CD4-positive, alpha-beta T cell treated with Interleukin-2 at 100 ng/mL for 4 hours (primary cell): Measurements from ENCODE around the gene PPP1R15B.
"Not testable (repeated sequence)": the region's sequence is repeated elsewhere in the genome, so short reads cannot be mapped to it uniquely, and the experiment has no call there.

Experiments used
- DNase-seq: peaks from one replicate; pipeline ENCODE4 v3.0.0-alpha.2; 2020; ENCODE audit warnings: low spot score

The PPP1R15B gene

DNA sequence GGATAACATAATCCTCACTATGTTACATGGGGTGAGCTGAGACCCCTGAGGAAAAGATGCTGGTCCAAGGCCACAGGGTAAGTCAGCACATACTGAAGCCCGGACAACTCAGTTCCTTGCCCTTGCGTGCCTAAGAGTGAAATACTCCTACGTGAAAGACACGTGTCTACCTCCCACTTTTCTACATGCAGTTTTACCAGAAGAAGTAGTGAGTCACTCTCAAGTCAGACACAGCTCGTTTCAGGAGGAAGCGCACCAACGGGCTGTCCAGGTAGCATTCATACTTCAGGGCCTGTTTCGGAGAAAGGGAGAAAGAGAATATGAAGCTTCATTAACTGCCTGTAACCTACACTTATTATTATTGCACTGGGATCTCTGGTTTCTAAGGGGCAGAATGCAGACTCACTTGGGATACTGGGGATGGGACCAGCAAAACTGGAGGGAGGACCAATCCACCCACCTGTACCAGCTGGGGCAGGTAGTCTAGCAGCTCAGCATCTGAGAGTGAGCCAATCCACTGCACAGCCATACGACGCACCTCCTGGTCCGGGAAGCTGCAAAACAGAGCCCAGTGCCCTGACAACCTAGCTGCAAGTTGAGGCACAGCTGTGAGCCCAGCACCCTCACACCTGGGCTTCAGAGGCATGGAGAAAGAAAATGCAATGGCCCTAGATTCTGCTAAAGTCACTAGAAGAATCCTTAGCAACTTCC is 32.4 kb upstream of the PPP1R15B start:
- DNase-seq: no peak

DNA sequence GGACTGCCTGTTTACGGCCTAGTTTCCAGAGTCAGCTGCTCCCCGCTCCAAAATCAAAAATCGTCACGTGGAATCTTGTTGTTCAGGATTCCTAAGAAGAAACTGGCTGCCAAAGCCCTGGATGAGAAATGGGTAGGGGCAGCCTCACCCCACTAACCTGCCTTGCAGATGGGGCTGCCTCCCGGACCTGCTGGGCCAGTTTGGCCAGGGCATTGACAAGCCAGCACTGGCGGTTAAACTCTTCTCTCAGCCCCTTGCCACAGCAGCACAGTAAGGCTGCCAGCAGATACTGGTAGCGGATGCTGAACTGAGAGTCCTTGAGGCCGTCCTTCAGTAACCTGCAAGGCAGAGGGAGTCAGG is 31.6 kb upstream of the PPP1R15B start:
- DNase-seq: no peak

DNA sequence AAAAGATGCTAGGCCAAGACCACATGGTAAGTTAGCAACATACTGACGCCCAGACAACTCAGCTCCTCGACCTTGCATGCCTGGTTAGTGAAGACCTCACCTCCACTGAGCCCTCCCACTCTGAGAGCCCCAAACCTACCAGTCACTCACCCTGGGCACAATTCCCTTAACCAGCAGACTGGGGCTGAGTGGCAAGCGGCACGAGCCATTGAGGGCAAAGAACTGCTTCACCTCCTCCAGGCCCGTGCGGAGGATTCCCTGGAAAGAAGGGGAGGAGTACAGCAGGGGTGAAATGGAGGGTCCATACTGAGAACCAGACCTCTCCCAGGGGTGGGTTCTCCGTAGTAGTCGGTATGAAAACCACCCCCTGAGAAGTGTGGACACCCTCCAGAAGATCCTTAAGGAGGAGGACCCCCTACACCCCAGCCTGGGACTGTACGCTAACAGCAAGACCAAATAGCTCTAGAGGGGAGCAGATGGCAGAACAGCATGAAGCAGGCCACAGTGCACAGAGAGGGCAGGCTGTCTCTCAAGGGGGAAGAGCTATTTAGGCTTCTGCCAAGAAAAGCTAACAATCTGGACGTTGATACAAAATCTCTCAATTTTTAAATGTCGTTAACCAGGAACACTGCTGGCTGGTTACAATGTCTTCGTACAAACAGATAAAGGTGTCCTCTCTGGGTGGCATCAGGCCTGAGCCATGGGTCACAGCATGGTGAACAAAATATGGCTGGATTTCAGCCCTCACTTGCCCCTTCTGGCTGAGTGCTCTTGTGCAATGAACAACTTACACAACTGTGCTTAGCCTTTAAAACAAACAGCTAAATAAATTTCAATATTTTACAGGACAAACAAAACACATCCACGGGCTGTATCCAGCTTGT is 31.0 kb upstream of the PPP1R15B start:
- no peak for DNase-seq

DNA sequence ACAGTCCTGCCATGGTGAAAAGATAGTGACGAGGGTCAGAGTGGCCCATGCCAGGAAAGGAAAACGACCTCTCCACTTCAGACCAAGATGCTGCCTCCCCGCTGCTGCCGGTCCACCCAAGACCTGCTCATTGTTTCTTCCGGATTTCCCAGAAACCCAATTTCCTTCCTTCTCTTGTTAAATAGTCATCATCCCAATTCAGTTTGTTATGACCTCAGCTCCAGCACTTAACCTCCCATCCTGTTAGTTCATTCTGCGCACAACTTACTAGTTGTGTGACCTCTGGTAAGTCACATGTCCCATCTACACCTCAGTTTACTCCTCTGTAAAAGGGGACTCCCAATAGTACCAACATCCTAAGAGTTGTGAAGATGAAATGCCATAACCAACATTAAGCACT is 29.9 kb upstream of the PPP1R15B start:
- no peak for DNase-seq

DNA sequence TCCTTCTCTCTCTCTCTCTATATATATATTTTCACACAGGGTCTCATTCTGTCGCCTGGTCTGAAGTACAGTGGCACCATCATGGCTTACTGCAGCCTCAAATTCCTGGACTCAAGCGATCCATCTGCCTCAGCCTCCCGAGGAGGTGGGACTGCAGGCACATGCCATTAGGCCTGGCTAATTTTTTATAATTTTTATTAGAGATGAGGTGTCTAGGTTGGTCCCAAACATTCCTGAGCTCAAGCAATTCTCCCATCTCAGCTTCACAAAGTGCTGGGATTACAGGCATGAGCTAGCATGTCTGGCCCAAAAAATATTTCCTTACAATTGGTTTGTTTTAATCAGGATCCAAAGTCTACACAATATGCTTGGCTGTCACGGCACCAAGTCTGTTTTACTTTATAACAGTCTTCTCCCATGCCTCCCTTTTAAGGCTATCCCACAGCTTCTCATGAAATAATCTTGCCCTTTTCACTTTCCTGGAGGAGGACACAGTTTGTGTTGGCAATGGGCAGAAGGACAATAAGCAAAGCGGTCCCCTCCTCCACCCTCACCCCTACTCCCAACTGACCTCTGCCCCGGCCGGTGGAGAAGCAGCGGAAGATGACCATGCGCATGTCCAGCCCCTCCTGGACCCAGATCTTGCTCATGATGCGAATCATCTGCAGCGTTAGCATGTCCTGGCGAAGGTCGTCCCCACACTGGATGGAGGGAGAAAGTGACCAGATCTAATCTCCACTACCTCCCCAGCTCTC is 28.2 kb upstream of the PPP1R15B start:
- no peak for DNase-seq

DNA sequence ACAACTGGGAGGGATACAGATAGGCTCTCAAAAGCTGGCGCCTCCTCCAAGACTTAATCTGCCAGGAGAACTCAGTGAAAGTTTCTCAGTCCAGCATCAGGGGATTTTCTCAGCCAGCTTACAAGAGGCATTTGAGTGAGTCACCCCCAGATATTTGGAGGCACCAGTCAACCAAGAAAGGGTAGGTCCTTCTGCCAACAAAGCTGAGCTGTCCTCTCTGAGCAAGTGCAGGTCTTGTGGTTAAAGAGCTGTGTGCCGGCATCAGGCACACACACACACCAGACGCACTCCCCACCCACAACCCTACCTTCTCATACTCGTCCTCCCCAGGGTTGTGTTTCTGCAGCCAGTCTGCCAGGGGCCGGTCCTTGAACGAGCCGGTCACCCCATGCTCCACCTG is 27.0 kb upstream of the PPP1R15B start:
- DNase-seq: peak; percentile 31

DNA sequence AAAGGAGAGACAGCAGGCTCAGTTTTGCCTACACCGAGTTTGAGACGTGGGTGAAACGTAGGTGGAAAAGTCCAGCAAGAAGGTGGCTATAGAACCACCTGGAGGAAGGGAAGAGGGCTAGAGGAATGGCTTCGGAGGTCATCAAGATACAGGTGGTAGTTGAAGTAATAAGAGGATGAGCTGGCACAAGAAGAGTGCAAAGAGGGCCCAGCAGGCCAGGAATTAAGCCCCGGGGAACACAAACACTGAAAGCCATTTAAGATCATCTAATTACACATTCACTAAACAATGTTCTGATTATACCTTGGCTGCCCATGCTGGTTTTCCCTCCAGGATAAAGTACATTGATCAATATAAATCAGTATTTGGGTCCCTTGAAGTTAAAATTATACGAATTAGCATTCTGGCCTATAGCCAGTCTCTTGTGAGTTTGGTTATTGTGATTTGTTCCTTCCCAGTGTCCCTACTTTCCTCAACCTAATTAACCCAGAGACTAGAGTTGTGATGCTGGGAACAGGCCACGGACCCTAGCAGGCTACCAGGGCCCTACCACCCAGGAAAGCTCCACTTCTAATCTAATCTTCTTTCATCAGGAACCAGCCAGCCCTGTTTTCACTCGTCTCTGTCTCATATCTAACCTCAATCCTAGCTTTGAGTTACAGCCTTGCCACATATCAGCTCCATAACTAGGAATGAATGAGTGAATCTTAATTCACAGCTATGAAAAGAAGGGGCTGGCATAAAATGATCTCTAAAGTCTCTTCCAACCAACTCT is 26.4 kb upstream of the PPP1R15B start:
- no peak for DNase-seq

DNA sequence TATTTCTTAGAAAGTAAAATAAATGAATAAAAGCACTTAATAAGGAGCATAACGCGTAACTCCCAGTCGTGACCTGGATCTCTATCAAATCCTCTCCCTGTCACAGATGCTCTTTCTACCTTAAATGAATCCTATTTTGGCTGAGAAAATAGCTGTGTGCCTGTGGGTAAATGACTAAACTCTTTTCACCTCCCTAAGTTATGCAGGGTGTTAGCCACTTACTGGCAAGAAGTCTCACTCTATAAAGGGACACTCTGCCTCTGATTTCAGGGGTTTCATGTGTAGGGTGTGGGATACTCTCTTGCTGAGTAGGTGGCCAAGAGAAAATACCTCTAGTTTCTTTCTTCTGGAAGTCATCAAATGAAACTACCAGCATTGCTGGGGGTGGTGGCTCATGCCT is 24.3 kb upstream of the PPP1R15B start:
- no peak for DNase-seq

DNA sequence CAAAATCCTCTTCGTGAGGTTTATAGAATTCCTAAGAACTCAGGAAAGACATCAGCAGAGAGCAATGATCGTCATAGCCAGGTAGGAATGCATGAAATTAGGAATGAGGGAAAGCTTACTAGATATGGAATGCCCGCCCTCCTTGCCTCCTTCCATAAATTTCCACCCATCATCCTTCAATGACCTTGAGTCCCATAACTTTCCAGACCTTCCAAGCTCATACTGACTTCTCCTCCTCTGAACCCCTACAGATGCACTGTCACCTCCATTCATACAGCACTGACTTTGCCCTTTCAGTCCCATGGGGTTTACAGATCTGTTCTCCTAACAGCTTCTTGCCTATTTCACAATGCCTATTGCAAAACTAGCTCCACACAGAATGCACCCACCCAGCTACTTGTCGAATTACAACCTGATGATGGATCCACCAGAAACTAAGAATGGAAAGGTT is 23.8 kb upstream of the PPP1R15B start:
- DNase-seq: no peak

DNA sequence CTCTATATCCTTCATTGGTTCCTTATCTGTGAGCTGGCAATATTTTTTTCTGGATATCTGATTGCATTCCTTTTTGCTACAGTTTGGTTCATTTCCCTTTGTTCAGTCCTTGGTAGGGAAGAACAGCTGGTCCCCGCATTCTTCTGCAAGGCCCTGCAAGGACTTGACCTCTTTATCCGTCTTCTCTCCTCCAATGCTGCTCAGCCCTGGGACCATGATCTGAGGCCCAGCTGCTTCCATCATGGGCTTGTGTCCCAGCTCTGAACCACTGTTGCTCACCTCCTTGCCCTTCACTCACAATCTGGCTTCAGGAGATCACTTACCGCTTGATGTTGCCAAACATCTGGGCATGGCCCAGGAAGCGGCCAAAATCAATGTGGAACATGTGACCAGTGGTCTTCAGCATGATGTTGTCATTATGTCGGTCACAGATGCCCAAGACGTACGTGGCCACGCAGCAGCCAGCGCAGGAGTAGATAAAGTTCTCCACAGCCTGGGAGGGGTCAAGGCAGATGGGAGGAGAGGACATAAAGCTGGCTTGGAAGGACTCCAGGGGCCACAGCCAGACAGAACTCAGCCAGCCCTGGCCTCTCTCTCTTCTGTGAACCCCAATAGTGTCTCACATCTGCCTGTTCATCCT is 22.6 kb upstream of the PPP1R15B start:
- no peak for DNase-seq

DNA sequence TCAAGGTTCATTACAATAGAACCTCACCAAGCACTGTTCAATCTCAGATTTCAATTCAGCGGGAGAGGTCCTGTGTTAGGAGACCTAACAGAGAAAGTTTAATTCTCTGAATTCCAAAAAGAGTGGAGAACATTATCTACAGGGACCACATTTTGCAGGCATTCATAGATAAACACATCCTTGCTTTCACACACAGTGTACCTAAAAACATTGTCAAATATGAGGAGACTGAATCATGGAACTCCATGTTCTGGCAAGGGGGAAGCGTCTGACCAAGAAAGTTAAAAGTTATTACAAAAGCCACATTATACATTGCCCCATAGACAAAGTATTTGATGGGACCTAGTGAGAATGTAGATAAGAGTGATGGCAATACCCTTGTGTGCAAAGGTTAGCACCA is 21.1 kb upstream of the PPP1R15B start:
- DNase-seq: no peak

DNA sequence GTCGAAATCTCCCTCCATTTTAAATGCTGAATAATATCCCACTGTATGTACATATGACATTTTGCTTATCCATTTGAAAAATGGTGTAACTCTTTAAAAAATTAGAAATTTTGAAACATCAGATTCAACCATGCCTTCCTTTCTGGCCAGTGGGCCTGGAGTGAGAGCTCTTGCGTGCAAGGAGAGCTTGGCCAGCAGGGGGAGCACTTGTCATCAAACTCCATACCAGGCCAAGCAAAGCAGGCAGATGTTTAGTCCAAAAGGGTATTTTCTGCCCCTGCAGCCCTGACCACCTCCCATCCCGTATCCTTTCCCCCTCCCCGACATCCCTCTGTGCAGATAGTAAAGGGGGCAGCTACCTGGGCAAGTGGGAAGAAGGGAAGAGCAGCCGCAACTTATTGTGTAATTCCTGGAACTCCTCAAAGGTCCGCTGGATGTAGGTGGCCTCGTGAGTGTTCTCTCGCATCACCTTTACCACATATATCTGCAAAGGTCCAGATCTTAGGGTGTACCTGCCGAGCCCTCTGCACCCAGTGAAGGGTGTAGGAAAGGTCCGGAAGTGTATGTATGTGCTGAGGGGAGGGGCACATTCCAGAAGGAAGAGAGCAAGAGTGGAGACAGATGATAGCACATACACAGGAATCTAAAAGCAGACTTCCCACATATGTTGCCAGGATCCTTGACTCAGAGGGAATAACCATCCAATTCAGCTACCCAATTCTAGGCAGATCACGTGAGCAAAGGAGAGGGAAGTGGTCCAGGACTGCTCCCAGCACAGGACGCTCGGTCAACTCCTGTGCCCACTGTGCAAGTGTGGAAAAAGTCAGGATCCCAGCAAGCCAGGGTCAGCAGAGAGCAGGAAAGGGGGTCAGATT is 19.9 kb upstream of the PPP1R15B start:
- peak; percentile 80 for DNase-seq

DNA sequence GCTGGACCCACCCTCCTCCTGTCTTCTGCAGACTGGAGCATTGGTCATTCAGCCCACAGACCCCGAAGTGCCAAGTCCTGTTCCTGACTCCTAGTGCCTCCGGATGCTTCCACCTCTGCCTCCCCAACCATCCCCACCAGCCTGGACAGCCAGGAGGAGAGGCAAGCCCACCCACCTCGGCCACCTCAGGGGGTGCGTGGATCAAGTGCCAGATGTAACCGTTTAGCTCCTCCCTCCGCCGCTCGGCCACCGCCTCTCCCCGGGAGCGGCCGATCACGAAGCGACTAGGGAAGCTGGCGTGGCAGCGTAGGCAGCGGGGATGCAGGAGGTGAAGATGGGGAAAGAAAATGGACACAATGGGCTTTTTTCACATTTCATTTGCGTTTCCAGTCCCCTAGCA is 18.1 kb upstream of the PPP1R15B start:
- DNase-seq: no peak

DNA sequence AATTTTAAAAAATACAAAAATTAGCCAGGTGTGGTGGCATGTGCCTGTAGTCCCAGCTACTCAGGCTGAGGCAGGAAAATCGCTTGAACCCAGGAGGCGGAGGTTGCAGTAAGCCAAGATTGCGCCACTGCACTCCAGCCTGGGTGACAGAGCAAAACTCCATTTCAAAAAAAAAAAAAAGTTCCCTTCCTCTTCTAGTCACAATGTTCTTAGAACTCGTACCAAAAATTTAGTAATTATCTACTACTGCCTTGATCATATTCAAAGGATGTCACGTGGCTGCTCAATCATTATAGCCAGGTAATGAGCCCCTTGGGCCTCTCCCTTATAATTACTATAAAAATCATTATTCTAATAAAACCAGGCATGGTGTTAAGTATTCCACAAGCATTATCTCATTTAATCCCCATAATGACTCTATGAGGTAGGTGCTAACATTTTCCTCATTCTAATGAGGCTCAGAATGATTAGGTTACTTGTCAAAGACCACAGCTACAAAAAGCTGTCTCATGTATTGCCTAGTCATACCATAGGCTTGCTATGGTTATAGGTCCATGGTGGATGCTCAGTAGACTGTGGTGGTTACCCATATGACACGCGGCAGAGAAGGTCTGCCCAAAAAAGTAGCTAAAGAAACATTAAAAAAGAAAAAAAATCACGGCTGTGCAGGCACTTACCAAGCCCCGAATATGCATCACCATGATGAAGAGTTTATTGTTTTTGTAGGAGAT is 15.5 kb upstream of the PPP1R15B start:
- DNase-seq: no peak

DNA sequence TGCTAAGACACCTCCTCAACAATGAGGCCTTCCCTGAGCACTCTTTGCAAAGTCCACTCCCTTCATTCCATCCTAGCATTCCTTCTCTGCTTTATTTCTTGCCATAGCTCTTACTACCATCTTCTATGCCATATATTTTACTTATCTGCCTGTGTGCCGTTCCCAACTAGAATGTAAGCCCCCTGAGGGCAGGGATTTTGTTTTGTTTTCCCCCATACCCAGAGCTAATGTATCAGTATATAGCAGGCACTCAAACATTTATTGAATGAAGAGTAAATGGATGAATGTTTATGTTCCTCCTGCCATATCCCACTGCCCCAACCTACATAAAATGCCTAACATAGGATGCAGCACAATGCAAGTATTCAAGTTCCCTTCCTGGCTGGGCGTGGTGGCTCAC is 14.9 kb upstream of the PPP1R15B start:
- no peak for DNase-seq

DNA sequence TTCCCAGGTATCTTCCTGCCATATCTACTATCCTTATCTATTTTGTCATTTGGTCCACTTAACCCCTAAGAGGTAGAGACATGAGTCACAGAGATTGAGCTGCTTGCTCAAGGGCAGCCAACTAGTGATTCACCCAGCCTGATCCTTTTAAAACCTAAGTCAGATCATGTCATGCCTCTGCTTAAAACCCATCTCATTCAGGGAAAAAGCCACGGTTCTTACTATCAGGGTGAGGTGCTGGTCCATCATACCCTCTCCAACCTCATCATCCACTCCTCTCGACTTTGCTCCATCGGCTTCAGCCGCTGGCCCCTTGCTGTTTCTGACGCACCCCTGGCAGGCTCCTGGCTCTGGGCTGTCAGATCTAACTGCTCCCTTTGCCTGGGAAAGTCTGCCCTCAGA is 14.4 kb upstream of the PPP1R15B start:
- no peak for DNase-seq

DNA sequence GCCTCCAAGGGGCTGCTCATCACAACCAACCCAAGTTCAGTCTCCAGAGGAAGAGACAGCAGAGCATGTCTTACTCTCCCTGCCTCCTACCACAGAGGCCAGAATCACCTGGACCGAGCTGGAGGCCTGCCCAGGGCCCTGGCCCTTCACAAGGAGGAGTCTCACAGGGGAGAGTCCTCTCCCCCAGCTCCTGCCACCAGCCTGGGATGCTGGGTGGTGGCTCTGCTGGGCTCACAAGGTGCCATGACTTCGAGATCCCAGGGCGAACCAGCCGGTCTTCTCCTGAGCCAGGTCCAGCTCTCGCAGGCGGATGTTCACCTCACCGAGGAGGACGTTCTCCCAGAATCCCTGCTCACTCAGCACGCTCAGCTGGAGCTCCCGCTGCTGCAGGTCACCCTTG is 13.0 kb upstream of the PPP1R15B start:
- no peak for DNase-seq

DNA sequence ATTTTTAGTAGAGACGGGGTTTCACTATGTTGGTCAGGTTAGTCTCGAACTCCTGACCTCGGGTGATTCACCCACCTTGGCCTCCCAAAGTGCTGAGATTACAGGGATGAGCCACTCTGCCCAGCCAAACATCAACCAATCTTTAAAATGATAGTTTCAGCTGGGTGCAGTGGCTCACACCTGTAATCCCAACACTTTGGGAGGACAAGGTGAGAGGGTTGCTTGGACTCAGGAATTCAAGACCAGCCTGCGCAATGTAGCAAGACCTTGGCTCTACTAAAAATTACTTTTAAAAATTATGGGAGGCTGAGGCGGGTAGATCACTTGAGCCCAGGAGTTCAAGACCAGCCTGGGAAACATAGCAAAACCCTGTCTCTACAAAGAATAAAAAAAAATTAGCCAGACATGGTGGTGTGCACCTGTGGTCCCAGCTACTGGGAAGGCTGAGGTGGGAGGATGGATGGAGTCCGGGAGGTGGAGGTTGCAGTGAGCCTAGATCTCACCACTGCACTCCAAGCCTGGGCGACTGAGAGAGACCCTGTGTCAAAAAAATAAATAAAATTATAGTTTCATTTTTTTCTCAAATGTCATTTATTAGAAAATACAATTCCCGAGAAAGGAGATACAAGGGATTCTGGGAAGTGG is 10.6 kb upstream of the PPP1R15B start:
- not testable (repeated sequence) for DNase-seq

DNA sequence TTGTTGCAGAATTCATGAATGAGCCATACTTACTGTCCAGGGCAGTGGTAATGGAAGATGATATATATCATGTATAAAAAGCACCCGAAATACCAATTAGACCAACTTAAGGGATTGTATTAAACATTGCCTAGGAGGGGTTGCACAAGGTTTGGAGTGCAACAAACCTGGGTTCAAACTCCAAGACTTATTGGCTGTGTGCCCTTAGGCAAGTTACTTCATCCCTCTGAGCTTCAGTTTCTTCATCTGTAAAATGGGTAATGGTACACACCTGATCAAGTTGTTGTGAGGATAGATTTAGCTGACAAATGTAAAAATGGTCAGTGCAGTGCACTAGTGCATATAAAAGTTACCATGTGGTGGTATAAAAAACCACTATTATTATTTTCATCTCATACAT is 9.8 kb upstream of the PPP1R15B start:
- no peak for DNase-seq
